HEK293 (cell line): ENCODE results near the gene NEGR1.

Experiments used
- CTCF ChIA-PET: fragments of 350-600 bp; formaldehyde crosslinking; extraction: SDS; loops from one replicate; lab custom pipeline; 2021; ENCODE audit warnings: antibody characterized with exemption; lab: Yijun Ruan, JAX
- POLR2A ChIA-PET: fragments of 300-600 bp; formaldehyde crosslinking; extraction: SDS; loops from one replicate; lab custom pipeline; 2020; ENCODE audit warnings: antibody characterized with exemption, inconsistent platforms; lab: Yijun Ruan, JAX
- H3K27ac ChIP-seq: fragments of 200-500 bp; sonication (Bioruptor generic); 2 replicates; pipeline ENCODE4 v1.5.1; 2014; ENCODE audit warnings: low read depth, low read length, control low read depth, inconsistent platforms; ENCODE audit errors: extremely low read depth
- H3K36me3 ChIP-seq, 2 experiments: fragments of 200-500 bp in 1 of 2; sonication (Bioruptor generic) in 1 of 2; 1 replicate in 1 of 2; 2 replicates in 1 of 2; pipeline ENCODE4 v1.5.1; 2014 to 2017; ENCODE audit warnings: inconsistent platforms in 2 of 2, low read length in 2 of 2; ENCODE audit not compliant: control insufficient read depth in 2 of 2, insufficient read depth in 1 of 2
- H3K4me1 ChIP-seq: fragments of 200-500 bp; sonication (Bioruptor generic); 2 replicates; pipeline ENCODE4 v1.5.1; 2014; ENCODE audit warnings: mild to moderate bottlenecking, low read length, inconsistent platforms; ENCODE audit not compliant: control insufficient read depth, insufficient read depth
- H3K4me3 ChIP-seq: 2 replicates; pipeline ENCODE4 v1.5.1; 2011; ENCODE audit warnings: low read depth, mild to moderate bottlenecking, control low read depth, low read length, moderate library complexity
- H3K9me3 ChIP-seq: fragments of 200-500 bp; sonication (Bioruptor generic); 2 replicates; pipeline ENCODE4 v1.5.1; 2014; ENCODE audit warnings: low read depth, low read length, inconsistent platforms; ENCODE audit not compliant: control insufficient read depth, insufficient read depth
- BCL6B ChIP-seq: fragments of 450-650 bp; formaldehyde crosslinking; IDR thresholded peaks from 2 replicates; pipeline ENCODE4 v1.5.1; 2017; ENCODE audit warnings: missing biosample characterization, missing genetic modification characterization
- CTCF ChIP-seq: fragments of 450-650 bp; formaldehyde crosslinking; IDR thresholded peaks from 2 replicates; pipeline ENCODE4 v1.5.1; 2016; ENCODE audit warnings: missing biosample characterization, missing genetic modification characterization
- GLIS1 ChIP-seq: fragments of 450-650 bp; formaldehyde crosslinking; IDR thresholded peaks from 2 replicates; pipeline ENCODE4 v1.5.1; 2016; ENCODE audit warnings: missing biosample characterization, missing genetic modification characterization
- GLIS2 ChIP-seq: fragments of 450-650 bp; formaldehyde crosslinking; IDR thresholded peaks from 2 replicates; pipeline ENCODE4 v1.5.1; 2016; ENCODE audit warnings: missing biosample characterization, missing genetic modification characterization
- HOXD13 ChIP-seq: sonication (generic); formaldehyde crosslinking; IDR thresholded peaks from 2 replicates; pipeline ENCODE4 v1.8.0; 2022; ENCODE audit warnings: missing genetic modification reagents, borderline replicate concordance
- IKZF3 ChIP-seq: fragments of 450-650 bp; IDR thresholded peaks from 2 replicates; pipeline ENCODE4 v1.5.0; 2018; ENCODE audit warnings: missing biosample characterization, mild to moderate bottlenecking, missing genetic modification characterization, moderate library complexity
- MEIS1 ChIP-seq: sonication (generic); formaldehyde crosslinking; IDR thresholded peaks from 2 replicates; pipeline ENCODE4 v1.8.1; 2022; ENCODE audit warnings: missing genetic modification reagents, mild to moderate bottlenecking, borderline replicate concordance
- PRDM10 ChIP-seq: fragments of 450-650 bp; formaldehyde crosslinking; IDR thresholded peaks from 2 replicates; pipeline ENCODE4 v1.5.1; 2016; ENCODE audit warnings: missing biosample characterization, missing genetic modification characterization
- PRDM4 ChIP-seq: fragments of 450-650 bp; formaldehyde crosslinking; IDR thresholded peaks from 2 replicates; pipeline ENCODE4 v1.5.1; 2017; ENCODE audit warnings: missing biosample characterization, missing genetic modification characterization
- RBAK ChIP-seq: fragments of 450-650 bp; formaldehyde crosslinking; IDR thresholded peaks from 2 replicates; pipeline ENCODE4 v1.5.1; 2016; ENCODE audit warnings: missing biosample characterization, missing genetic modification characterization
- SP2 ChIP-seq: fragments of 450-650 bp; formaldehyde crosslinking; IDR thresholded peaks from 2 replicates; pipeline ENCODE4 v1.5.1; 2016; ENCODE audit warnings: missing biosample characterization, missing genetic modification characterization
- ZFP3 ChIP-seq: fragments of 450-650 bp; formaldehyde crosslinking; IDR thresholded peaks from 2 replicates; pipeline ENCODE4 v1.5.1; 2016; ENCODE audit warnings: low read depth, missing biosample characterization, missing genetic modification characterization
- ZNF112 ChIP-seq: fragments of 450-650 bp; formaldehyde crosslinking; IDR thresholded peaks from 2 replicates; pipeline ENCODE4 v1.5.0; 2017; ENCODE audit warnings: missing biosample characterization, missing genetic modification characterization
- ZNF19 ChIP-seq: fragments of 450-650 bp; formaldehyde crosslinking; IDR thresholded peaks from 2 replicates; pipeline ENCODE4; 2016; ENCODE audit warnings: missing biosample characterization, missing genetic modification characterization, low read depth
- ZNF221 ChIP-seq: fragments of 450-650 bp; formaldehyde crosslinking; IDR thresholded peaks from 2 replicates; pipeline ENCODE4 v1.5.1; 2017; ENCODE audit warnings: missing biosample characterization, missing genetic modification characterization, borderline replicate concordance
- ZNF239 ChIP-seq: fragments of 450-650 bp; formaldehyde crosslinking; IDR thresholded peaks from 2 replicates; pipeline ENCODE4 v1.5.1; 2016; ENCODE audit warnings: missing biosample characterization, missing genetic modification characterization
- ZNF248 ChIP-seq: fragments of 450-650 bp; formaldehyde crosslinking; IDR thresholded peaks from 2 replicates; pipeline ENCODE4 v1.5.1; 2017; ENCODE audit warnings: missing biosample characterization, missing genetic modification characterization
- ZNF292 ChIP-seq: fragments of 450-650 bp; formaldehyde crosslinking; IDR thresholded peaks from 2 replicates; pipeline ENCODE4 v1.5.1; 2016; ENCODE audit warnings: low read depth, missing biosample characterization, missing genetic modification characterization, borderline replicate concordance
- ZNF404 ChIP-seq: fragments of 450-650 bp; formaldehyde crosslinking; IDR thresholded peaks from 2 replicates; pipeline ENCODE4 v1.5.1; 2017; ENCODE audit warnings: missing biosample characterization, missing genetic modification characterization
- ZNF416 ChIP-seq: fragments of 450-650 bp; formaldehyde crosslinking; IDR thresholded peaks from 2 replicates; pipeline ENCODE4 v1.5.1; 2016; ENCODE audit warnings: missing biosample characterization, missing genetic modification characterization
- ZNF571 ChIP-seq: fragments of 450-650 bp; formaldehyde crosslinking; IDR thresholded peaks from 2 replicates; pipeline ENCODE4 v1.5.0; 2017; ENCODE audit warnings: missing biosample characterization, missing genetic modification characterization
- ZNF660 ChIP-seq: fragments of 450-650 bp; IDR thresholded peaks from 2 replicates; pipeline ENCODE4 v1.5.1; 2018; ENCODE audit warnings: missing biosample characterization, mild to moderate bottlenecking, missing genetic modification characterization
- ZNF670 ChIP-seq: fragments of 450-650 bp; formaldehyde crosslinking; IDR thresholded peaks from 2 replicates; pipeline ENCODE4 v1.5.1; 2016; ENCODE audit warnings: missing biosample characterization, missing genetic modification characterization, low read depth
- ZNF768 ChIP-seq: fragments of 450-650 bp; formaldehyde crosslinking; IDR thresholded peaks from 2 replicates; pipeline ENCODE4 v1.5.1; 2018; ENCODE audit warnings: missing biosample characterization, mild to moderate bottlenecking, missing genetic modification characterization
- ZNF777 ChIP-seq: fragments of 450-650 bp; formaldehyde crosslinking; IDR thresholded peaks from 2 replicates; pipeline ENCODE4 v1.5.1; 2017; ENCODE audit warnings: missing biosample characterization, missing genetic modification characterization, borderline replicate concordance
- ZNF843 ChIP-seq: fragments of 450-650 bp; formaldehyde crosslinking; IDR thresholded peaks from 2 replicates; pipeline ENCODE4 v1.5.1; 2016; ENCODE audit warnings: missing biosample characterization, missing genetic modification characterization

NEGR1 gene

GRCh38 chr1:71582673-71583072 lies 699.7 kb downstream of the NEGR1 start (continued):
- no peak for TF ChIP-seq ZNF292
- no peak for TF ChIP-seq MEIS1 (CRISPR knock-in tag)
- no peak for TF ChIP-seq ZNF248 (tag by site-specific recombination)
- TF ChIP-seq IKZF3 (tag by site-specific recombination) = no peak
- TF ChIP-seq RBAK = no peak
- TF ChIP-seq ZNF239 = no peak
- TF ChIP-seq SP2 (tag by site-specific recombination) = no peak
- TF ChIP-seq ZNF221 (tag by site-specific recombination) = no peak
- no peak for TF ChIP-seq GLIS1
- TF ChIP-seq ZFP3 (tag by site-specific recombination) = no peak
- no peak for TF ChIP-seq GLIS2 (tag by site-specific recombination)

GRCh38 chr1:71577451-71578131 lies 704.7 kb downstream of the NEGR1 start:
- ChIA-PET POLR2A (no interaction called here), CTCF (interaction anchor here (0.6 kb wide), 1 partner anchor 832 kb away, joined by 3 read pairs; no protein-coding TSS in a partner anchor)
- Histone ChIP-seq H3K4me3 (no peak overlapping the region), H3K9me3 (no peaks in the 10 kb centered on the region), H3K27ac (no peak overlapping the region), H3K4me1 (no peaks in the 10 kb centered on the region), H3K36me3 (no peaks in the 10 kb centered on the region)
- TF ChIP-seq ZNF670 (tag by site-specific recombination) (no peak), ZNF19 (tag by site-specific recombination) (no peak), BCL6B (tag by site-specific recombination) (no peak), PRDM4 (tag by site-specific recombination) (no peak), CTCF (tag by site-specific recombination) (no peak), ZNF843 (tag by site-specific recombination) (no peak), ZNF571 (tag by site-specific recombination) (no peak), ZNF112 (tag by site-specific recombination) (no peak), ZNF404 (no peak), PRDM10 (tag by site-specific recombination) (no peak), ZNF660 (no peak), HOXD13 (CRISPR knock-in tag) (no peak), ZNF768 (tag by site-specific recombination) (no peak), ZNF777 (no peak), ZNF416 (tag by site-specific recombination) (no peak)
